Progenitor cell of endocrine pancreas (in vitro differentiated cells): ENCODE data around the gene C21orf58. TPM values are rescaled to one million over a fixed set of nuclear protein-coding genes. Genes with fewer than 3 reads are reported as not detected.

Source experiments
- DNase-seq: peaks from one replicate; pipeline ENCODE4 v3.0.0; 2021; ENCODE audit warnings: low spot score; ENCODE audit not compliant: unreplicated experiment
- H3K27ac Mint-ChIP-seq: 2 replicates; pipeline ENCODE4 v1.8.0; 2021; ENCODE audit warnings: mild to moderate bottlenecking, moderate library complexity, mixed read lengths
- H3K27me3 Mint-ChIP-seq: 2 replicates; pipeline ENCODE4 v1.8.0; 2021; ENCODE audit warnings: mixed read lengths
- H3K36me3 Mint-ChIP-seq: 2 replicates; pipeline ENCODE4 v1.8.0; 2022; ENCODE audit warnings: mixed read lengths; ENCODE audit not compliant: insufficient read depth
- H3K4me1 Mint-ChIP-seq: 2 replicates; pipeline ENCODE4 v1.8.0; 2021; ENCODE audit warnings: low read depth, mixed read lengths
- H3K4me3 Mint-ChIP-seq: 2 replicates; pipeline ENCODE4 v1.8.0; 2021; ENCODE audit warnings: low read depth, mild to moderate bottlenecking, moderate library complexity, mixed read lengths
- H3K9me3 Mint-ChIP-seq: 2 replicates; pipeline ENCODE4 v1.8.0; 2021; ENCODE audit warnings: low read depth, mixed read lengths
- total RNA-seq: library from RNA; stranded (reverse); gene quantifications from 2 replicates; pipeline ENCODE4 v1.2.1, GENCODE V29; 2021
- TF ChIP-seq, protein P1 (sequence below): fragments of 200-600 bp; sonication (generic); IDR thresholded peaks from one replicate; pipeline ENCODE4 v1.5.0; 2021; ENCODE audit warnings: antibody characterized with exemption, mild to moderate bottlenecking; ENCODE audit not compliant: unreplicated experiment

C21orf58 gene
- total RNA-seq, 1 donor from 2014 or later: 31.5 TPM

DNA sequence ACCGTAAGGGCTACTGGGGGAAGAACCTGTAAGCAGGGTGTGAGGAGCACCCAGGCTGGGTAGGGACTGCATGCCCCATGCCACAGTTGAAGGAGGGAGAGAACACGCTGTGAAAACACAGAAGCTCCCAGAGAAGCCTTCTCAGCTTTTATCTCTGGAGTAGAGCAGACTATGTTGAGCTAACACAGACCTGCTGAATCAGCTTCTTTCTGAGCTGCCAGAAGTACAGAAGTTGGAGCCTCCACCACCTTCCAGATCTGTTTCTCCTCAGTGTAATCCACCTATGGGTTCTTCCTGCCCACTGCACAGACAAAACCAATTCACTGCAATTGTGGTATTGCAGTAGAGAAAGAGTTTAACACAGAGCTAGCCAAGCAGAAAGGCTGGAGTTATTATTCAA lies 32.1 kb downstream of the C21orf58 start:
- Mint-ChIP-seq H3K27ac (peak overlapping the region; percentile 33), H3K4me3 (no peak overlapping the region)
- TF ChIP-seq, protein P1, sequence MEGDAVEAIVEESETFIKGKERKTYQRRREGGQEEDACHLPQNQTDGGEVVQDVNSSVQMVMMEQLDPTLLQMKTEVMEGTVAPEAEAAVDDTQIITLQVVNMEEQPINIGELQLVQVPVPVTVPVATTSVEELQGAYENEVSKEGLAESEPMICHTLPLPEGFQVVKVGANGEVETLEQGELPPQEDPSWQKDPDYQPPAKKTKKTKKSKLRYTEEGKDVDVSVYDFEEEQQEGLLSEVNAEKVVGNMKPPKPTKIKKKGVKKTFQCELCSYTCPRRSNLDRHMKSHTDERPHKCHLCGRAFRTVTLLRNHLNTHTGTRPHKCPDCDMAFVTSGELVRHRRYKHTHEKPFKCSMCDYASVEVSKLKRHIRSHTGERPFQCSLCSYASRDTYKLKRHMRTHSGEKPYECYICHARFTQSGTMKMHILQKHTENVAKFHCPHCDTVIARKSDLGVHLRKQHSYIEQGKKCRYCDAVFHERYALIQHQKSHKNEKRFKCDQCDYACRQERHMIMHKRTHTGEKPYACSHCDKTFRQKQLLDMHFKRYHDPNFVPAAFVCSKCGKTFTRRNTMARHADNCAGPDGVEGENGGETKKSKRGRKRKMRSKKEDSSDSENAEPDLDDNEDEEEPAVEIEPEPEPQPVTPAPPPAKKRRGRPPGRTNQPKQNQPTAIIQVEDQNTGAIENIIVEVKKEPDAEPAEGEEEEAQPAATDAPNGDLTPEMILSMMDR: no peak

DNA sequence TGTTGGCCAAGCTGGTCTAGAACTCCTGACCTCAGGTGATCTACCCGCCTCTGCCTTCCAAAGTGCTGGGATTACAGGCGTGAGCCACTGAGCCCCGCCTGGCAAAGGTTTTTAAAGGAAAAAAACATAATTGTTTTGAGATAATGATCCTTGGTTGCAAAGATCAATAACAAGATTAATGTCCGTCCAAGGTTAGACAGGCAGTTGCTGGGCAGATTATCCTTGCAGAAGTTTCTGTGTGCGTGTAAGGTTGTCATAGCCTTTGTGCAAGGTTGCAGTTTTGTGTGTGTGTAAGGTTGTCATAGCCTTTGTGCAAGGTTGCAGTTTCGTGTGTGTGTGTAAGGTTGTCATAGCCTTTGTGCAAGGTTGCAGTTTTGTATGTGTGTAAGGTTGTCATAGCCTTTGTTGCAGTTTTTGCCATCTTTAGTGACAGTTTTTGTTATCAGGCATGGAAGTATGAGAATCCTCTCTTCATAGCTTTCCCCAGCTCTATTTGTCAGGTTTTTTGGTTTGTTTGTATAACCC lies 34.0 kb downstream of the C21orf58 start:
- no peaks in the 10 kb centered on the region for H3K27me3 Mint-ChIP-seq
- H3K9me3 Mint-ChIP-seq: no peaks in the 10 kb centered on the region
- peaks cover 22% of the 10 kb centered on the region for H3K4me1 Mint-ChIP-seq
- H3K36me3 Mint-ChIP-seq: peaks cover 14% of the 10 kb centered on the region
- H3K4me3 Mint-ChIP-seq: peak overlapping the region; percentile 0
- no peak for DNase-seq
- TF ChIP-seq, protein P1: no peak
- H3K27ac Mint-ChIP-seq: peak overlapping the region; percentile 73

More for the DNA sequence above, 32.1 kb downstream of the C21orf58 start:
- no peak for DNase-seq
- peaks cover 14% of the 10 kb centered on the region for H3K4me1 Mint-ChIP-seq
- H3K9me3 Mint-ChIP-seq: no peaks in the 10 kb centered on the region
- H3K36me3 Mint-ChIP-seq: peaks cover 11% of the 10 kb centered on the region
- no peaks in the 10 kb centered on the region for H3K27me3 Mint-ChIP-seq

DNA sequence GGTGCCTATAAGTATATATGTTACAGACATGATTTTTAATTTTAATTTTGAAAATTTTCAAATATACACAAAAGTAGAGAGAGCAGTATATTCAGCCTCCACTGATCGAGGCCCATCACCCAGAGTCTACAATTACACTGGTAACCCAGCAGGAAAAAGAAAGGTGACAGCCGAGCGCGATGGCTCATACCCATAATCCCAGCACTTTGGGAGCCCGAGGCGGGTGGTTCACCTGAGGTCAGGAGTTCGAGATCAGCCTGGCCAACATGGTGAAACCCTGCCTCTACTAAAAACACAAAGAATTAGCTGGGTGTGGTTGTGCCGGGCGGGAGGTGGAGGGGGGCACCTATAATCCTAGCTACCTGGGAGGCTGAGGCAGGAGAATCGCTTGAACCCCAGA lies 36.1 kb downstream of the C21orf58 start:
- no peak for DNase-seq
- no peak overlapping the region for H3K27ac Mint-ChIP-seq

DNA sequence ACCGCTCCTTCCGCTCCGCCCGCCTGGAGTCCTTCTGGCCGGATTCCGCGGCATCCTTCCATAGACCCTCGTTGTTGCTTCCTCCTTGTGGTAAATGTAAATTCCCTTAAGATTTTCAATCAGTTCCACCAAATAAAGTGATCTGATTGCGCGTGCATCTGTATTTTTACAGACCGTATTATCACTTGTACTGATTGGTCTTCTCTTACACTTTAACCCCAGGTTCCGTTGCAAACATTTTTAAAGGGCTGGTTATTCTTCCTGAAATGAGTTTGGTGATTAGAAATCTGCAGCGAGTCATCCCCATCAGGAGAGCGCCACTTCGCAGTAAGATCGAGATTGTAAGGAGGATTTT lies 37.0 kb downstream of the C21orf58 start:
- H3K27ac Mint-ChIP-seq: peak overlapping the region; percentile 98
- peaks cover 20% of the 10 kb centered on the region for H3K36me3 Mint-ChIP-seq
- peak overlapping the region; percentile 94 for H3K4me3 Mint-ChIP-seq
- H3K27me3 Mint-ChIP-seq: no peaks in the 10 kb centered on the region
- no peak for DNase-seq
- no peaks in the 10 kb centered on the region for H3K9me3 Mint-ChIP-seq
- peaks cover 35% of the 10 kb centered on the region for H3K4me1 Mint-ChIP-seq
- TF ChIP-seq, protein P1: no peak

More for the DNA sequence above, 36.1 kb downstream of the C21orf58 start:
- peak overlapping the region; percentile 94 for H3K4me3 Mint-ChIP-seq
- TF ChIP-seq, protein P1: no peak
- H3K27me3 Mint-ChIP-seq: no peaks in the 10 kb centered on the region
- no peaks in the 10 kb centered on the region for H3K9me3 Mint-ChIP-seq
- H3K4me1 Mint-ChIP-seq: peaks cover 35% of the 10 kb centered on the region
- H3K36me3 Mint-ChIP-seq: peaks cover 25% of the 10 kb centered on the region

DNA sequence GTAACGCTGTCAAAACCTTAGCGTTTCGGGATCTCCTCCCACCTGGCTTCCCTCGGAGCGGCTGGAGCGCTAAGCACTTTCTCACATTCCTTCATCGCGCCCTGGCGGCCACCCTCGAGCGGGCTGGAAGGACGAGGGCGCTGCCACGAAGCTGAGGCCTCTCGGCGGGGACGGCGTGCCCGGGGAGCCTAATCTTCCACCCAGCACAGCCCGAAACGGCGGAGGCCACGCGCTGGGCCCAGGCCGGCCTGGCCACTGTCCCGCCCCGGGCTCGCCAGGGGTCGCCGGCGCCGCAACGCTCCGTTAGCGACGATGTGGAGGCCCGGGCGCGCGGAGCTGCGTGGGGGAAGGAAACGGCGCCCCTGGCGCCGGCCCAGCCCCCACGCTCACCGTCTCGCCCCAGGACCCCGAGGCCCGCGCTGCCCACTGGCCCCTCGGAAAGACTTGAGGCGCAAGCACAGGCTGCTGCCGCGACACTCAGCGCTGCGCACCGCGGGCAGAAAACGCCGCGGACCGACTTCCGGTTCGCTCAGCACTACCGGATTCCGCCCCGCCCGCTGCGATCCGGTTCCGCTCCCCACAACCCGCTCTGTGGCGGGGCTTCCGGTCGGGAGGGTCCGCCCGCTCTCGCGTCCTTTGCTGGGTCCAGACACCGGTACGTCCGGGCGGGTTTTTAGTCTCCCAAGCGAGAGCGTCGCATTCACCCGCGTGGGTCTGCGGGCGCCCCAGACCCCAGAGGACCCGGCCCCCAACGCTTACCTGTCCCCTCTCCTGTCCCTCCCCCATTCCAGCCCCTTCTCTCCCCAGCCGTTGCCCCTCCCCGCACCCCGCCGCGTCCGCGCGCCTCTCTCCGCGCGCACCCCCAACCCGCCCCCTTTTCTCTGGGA lies 37.7 kb downstream of the C21orf58 start, which contains the start of gene YBEY:
Gene YBEY, plus strand, starts transcription at position 582 of the 887 bp plus-strand sequence. CDS start 572 bp downstream, outside the sequence.
- Mint-ChIP-seq H3K27me3 (no peaks in the 10 kb centered on the region), H3K27ac (peak within 1 kb of the TSS; percentile 98), H3K4me1 (peaks cover 35% of the 10 kb centered on the region), H3K9me3 (no peaks in the 10 kb centered on the region), H3K4me3 (peak within 1 kb of the TSS; percentile 94), H3K36me3 (peaks cover 16% of the 10 kb centered on the region)
- TF ChIP-seq, protein P1: peak; percentile 51
- peak; percentile 76 for DNase-seq
